H9 (cell line): ENCODE measurements around the gene GRM1. TPM values are rescaled to one million over a fixed set of nuclear protein-coding genes. Genes with fewer than 3 reads are reported as not detected.

Experiments
- DNase-seq: peaks from one replicate; pipeline ENCODE4 v3.0.0-alpha.2; 2017
- H2AFZ ChIP-seq: one replicate; pipeline ENCODE4 v1.6.1; 2013; ENCODE audit warnings: mild to moderate bottlenecking, low read length, control low read depth, moderate library complexity
- H2AK5ac ChIP-seq: 2 replicates; pipeline ENCODE4 v1.6.1; 2013; ENCODE audit warnings: low read length, control low read depth, mixed read lengths; ENCODE audit not compliant: insufficient read length
- H2BK120ac ChIP-seq: one replicate; pipeline ENCODE4 v1.6.1; 2013; ENCODE audit warnings: low read depth, mild to moderate bottlenecking, low read length, control low read depth, inconsistent platforms; ENCODE audit not compliant: poor library complexity, severe bottlenecking
- H2BK12ac ChIP-seq: 2 replicates; pipeline ENCODE4 v1.6.1; 2013; ENCODE audit warnings: low read length, control low read depth, mixed read lengths, low read depth; ENCODE audit not compliant: insufficient read length
- H2BK15ac ChIP-seq: 2 replicates; pipeline ENCODE4 v1.6.1; 2013; ENCODE audit warnings: low read depth, low read length, control low read depth
- H2BK20ac ChIP-seq: one replicate; pipeline ENCODE4 v1.6.1; 2013; ENCODE audit warnings: low read depth, mild to moderate bottlenecking, low read length, control low read depth, inconsistent platforms; ENCODE audit not compliant: poor library complexity, severe bottlenecking
- H2BK5ac ChIP-seq: 2 replicates; pipeline ENCODE4 v1.6.1; 2013; ENCODE audit warnings: low read length, control low read depth, mixed read lengths; ENCODE audit not compliant: insufficient read length
- H3K14ac ChIP-seq: 2 replicates; pipeline ENCODE4 v1.6.1; 2013; ENCODE audit warnings: low read length, control low read depth; ENCODE audit not compliant: insufficient read depth
- H3K18ac ChIP-seq: 2 replicates; pipeline ENCODE4 v1.6.1; 2013; ENCODE audit warnings: low read depth, mild to moderate bottlenecking, mixed read lengths, low read length, control low read depth; ENCODE audit not compliant: insufficient read length
- H3K23ac ChIP-seq: 2 replicates; pipeline ENCODE4 v1.6.1; 2013; ENCODE audit warnings: low read length, control low read depth, mixed read lengths, low read depth; ENCODE audit not compliant: insufficient read length
- H3K23me2 ChIP-seq: 2 replicates; pipeline ENCODE4 v1.6.1; 2013; ENCODE audit warnings: low read depth, mild to moderate bottlenecking, mixed read lengths, low read length, control low read depth; ENCODE audit not compliant: insufficient read length, poor library complexity, severe bottlenecking
- H3K27ac ChIP-seq: 2 replicates; pipeline ENCODE4 v1.5.1; 2013; ENCODE audit warnings: low read length, control low read depth, mixed read lengths, low read depth; ENCODE audit not compliant: insufficient read length
- H3K27me3 ChIP-seq: 2 replicates; pipeline ENCODE4 v1.6.1; 2013; ENCODE audit warnings: low read length, control low read depth, inconsistent platforms; ENCODE audit not compliant: insufficient read depth
- H3K4ac ChIP-seq: 2 replicates; pipeline ENCODE4 v1.6.1; 2013; ENCODE audit warnings: low read depth, mild to moderate bottlenecking, control low read depth, inconsistent platforms, low read length, moderate library complexity
- H3K4me1 ChIP-seq: 2 replicates; pipeline ENCODE4 v1.6.1; 2013; ENCODE audit warnings: low read length, control low read depth, inconsistent platforms; ENCODE audit not compliant: insufficient read depth
- H3K4me2 ChIP-seq: 2 replicates; pipeline ENCODE4 v1.6.1; 2013; ENCODE audit warnings: low read length, control low read depth, mixed read lengths; ENCODE audit not compliant: insufficient read length, insufficient read depth
- H3K56ac ChIP-seq: 2 replicates; pipeline ENCODE4 v1.6.1; 2013; ENCODE audit warnings: low read depth, mild to moderate bottlenecking, mixed read lengths, low read length, control low read depth; ENCODE audit not compliant: insufficient read length
- H3K79me1 ChIP-seq: 2 replicates; pipeline ENCODE4 v1.6.1; 2013; ENCODE audit warnings: low read depth, mild to moderate bottlenecking, moderate library complexity, low read length, control low read depth, inconsistent platforms; ENCODE audit not compliant: insufficient read depth, poor library complexity, severe bottlenecking
- H3K79me2 ChIP-seq: 2 replicates; pipeline ENCODE4 v1.6.1; 2013; ENCODE audit warnings: low read length, control low read depth, inconsistent platforms; ENCODE audit not compliant: insufficient read depth
- H3K9ac ChIP-seq: 2 replicates; pipeline ENCODE4 v1.6.1; 2013; ENCODE audit warnings: low read length, control low read depth, mixed read lengths; ENCODE audit not compliant: insufficient read length; ENCODE audit errors: extremely low read depth
- H3K9me3 ChIP-seq: one replicate; pipeline ENCODE4 v1.6.1; 2013; ENCODE audit warnings: low read depth, low read length, inconsistent platforms; ENCODE audit not compliant: control insufficient read depth
- H3T11ph ChIP-seq: one replicate; pipeline ENCODE4 v1.6.1; 2013; ENCODE audit warnings: mild to moderate bottlenecking, low read length, control low read depth, inconsistent platforms
- H4K20me1 ChIP-seq: one replicate; pipeline ENCODE4 v1.6.1; 2013; ENCODE audit not compliant: control insufficient read depth, insufficient read length, insufficient read depth
- H4K5ac ChIP-seq: 2 replicates; pipeline ENCODE4 v1.6.1; 2013; ENCODE audit warnings: low read depth, mild to moderate bottlenecking, mixed read lengths, low read length, control low read depth; ENCODE audit not compliant: insufficient read length
- H4K8ac ChIP-seq: replicated peaks from 2 replicates; pipeline ENCODE4 v1.6.1; 2013; ENCODE audit warnings: low read length, control low read depth, mixed read lengths, low read depth; ENCODE audit not compliant: insufficient read length
- H4K91ac ChIP-seq: 2 replicates; pipeline ENCODE4 v1.6.1; 2013; ENCODE audit warnings: low read depth, mild to moderate bottlenecking, moderate library complexity, mixed read lengths, low read length, control low read depth; ENCODE audit not compliant: insufficient read length
- H3K27ac Mint-ChIP-seq, 3 experiments: 2 replicates in 2 of 3; 3 replicates in 1 of 3; pipeline ENCODE4 v1.8.0; 2020 to 2021; ENCODE audit warnings: mixed read lengths in 3 of 3, mild to moderate bottlenecking in 1 of 3, moderate library complexity in 1 of 3
- H3K27me3 Mint-ChIP-seq: 2 replicates; pipeline ENCODE4 v1.8.0; 2021; ENCODE audit warnings: low read depth, mild to moderate bottlenecking, moderate library complexity, mixed read lengths
- H3K36me3 Mint-ChIP-seq, 3 experiments: 2 replicates in 2 of 3; 3 replicates in 1 of 3; pipeline ENCODE4 v1.8.0; 2020 to 2021; ENCODE audit warnings: low read depth in 3 of 3, mixed read lengths in 3 of 3; ENCODE audit not compliant: insufficient read depth in 1 of 3
- H3K4me1 Mint-ChIP-seq, 2 experiments: 2 replicates each; pipeline ENCODE4 v1.8.0; 2020; ENCODE audit warnings: mixed read lengths in 2 of 2
- H3K4me3 Mint-ChIP-seq, 2 experiments: 2 replicates in 1 of 2; 3 replicates in 1 of 2; pipeline ENCODE4 v1.8.0; 2020 to 2021; ENCODE audit warnings: mild to moderate bottlenecking in 2 of 2, mixed read lengths in 2 of 2, moderate library complexity in 1 of 2
- H3K9me3 Mint-ChIP-seq, 2 experiments: 2 replicates in 1 of 2; 3 replicates in 1 of 2; pipeline ENCODE4 v1.8.0; 2020; ENCODE audit warnings: mild to moderate bottlenecking in 2 of 2, mixed read lengths in 2 of 2, moderate library complexity in 1 of 2
- WGBS: extraction: QIAGEN DNeasy Blood & Tissue Kit; methylation state at CpG from one replicate; pipeline ENCODE4 v1.1.7; 2013; ENCODE audit warnings: missing lambda C conversion rate, low lambda C conversion rate, mixed read lengths; ENCODE audit not compliant: insufficient read length; ENCODE audit errors: extremely low coverage; 5-methylcytosine and 5-hydroxymethylcytosine counted together
- total RNA-seq: library from RNA; stranded (reverse); gene quantifications from 2 replicates; pipeline ENCODE4 v1.2.1, GENCODE V29; 2021
- TF ChIP-seq, protein P1 (sequence below): fragments of 200-600 bp; sonication (generic); conservative IDR thresholded peaks from 3 replicates; pipeline ENCODE4 v1.8.0; 2021; ENCODE audit warnings: antibody characterized with exemption, mild to moderate bottlenecking

Gene GRM1
- total RNA-seq, 1 experiment from 2014 or later, result 0.39 TPM

- Histone ChIP-seq H3K79me2 (no peaks in the 10 kb centered on the region), H3K23me2 (no peaks in the 10 kb centered on the region), H3K27ac (no peak overlapping the region), H3K4me2 (no peak overlapping the region), H4K5ac (no peak overlapping the region), H2BK12ac (no peak overlapping the region), H3T11ph (no peak overlapping the region), H3K14ac (no peak overlapping the region), H2BK15ac (no peak overlapping the region), H4K8ac (no peak overlapping the region), H2AK5ac (no peak overlapping the region), H2AFZ (no peak overlapping the region), H4K91ac (no peak overlapping the region), H3K4ac (no peak overlapping the region), H3K27me3 (no peaks in the 10 kb centered on the region; the same call in 1 of the 2 replicates), H2BK20ac (no peak overlapping the region), H3K79me1 (no peaks in the 10 kb centered on the region), H3K18ac (no peak overlapping the region), H4K20me1 (no peaks in the 10 kb centered on the region), H3K56ac (no peak overlapping the region), H3K9ac (no peak overlapping the region), H3K4me1 (no peaks in the 10 kb centered on the region), H3K23ac (no peak overlapping the region), H2BK5ac (no peak overlapping the region), H3K9me3 (no peaks in the 10 kb centered on the region), H2BK120ac (no peak overlapping the region)
- TF ChIP-seq, protein P1, sequence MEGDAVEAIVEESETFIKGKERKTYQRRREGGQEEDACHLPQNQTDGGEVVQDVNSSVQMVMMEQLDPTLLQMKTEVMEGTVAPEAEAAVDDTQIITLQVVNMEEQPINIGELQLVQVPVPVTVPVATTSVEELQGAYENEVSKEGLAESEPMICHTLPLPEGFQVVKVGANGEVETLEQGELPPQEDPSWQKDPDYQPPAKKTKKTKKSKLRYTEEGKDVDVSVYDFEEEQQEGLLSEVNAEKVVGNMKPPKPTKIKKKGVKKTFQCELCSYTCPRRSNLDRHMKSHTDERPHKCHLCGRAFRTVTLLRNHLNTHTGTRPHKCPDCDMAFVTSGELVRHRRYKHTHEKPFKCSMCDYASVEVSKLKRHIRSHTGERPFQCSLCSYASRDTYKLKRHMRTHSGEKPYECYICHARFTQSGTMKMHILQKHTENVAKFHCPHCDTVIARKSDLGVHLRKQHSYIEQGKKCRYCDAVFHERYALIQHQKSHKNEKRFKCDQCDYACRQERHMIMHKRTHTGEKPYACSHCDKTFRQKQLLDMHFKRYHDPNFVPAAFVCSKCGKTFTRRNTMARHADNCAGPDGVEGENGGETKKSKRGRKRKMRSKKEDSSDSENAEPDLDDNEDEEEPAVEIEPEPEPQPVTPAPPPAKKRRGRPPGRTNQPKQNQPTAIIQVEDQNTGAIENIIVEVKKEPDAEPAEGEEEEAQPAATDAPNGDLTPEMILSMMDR, result no peak
- Mint-ChIP-seq H3K4me1 (no peaks in the 10 kb centered on the region), H3K4me3 (no peak overlapping the region), H3K9me3 (peaks cover 3 to 7% of the 10 kb centered on the region in 2 experiments; a peak in 3 of 5 replicates), H3K27me3 (no peaks in the 10 kb centered on the region), H3K27ac (no peak overlapping the region), H3K36me3 (no peaks in the 10 kb centered on the region; a peak in 1 of 7 replicates)
- WGBS, result no CpG with 5 or more reads among the region's 6 CpGs
- no peak for DNase-seq
Measured at GRCh38 chr6:146056506-146056905, 27.6 kb downstream of the GRM1 start.
